Measurements from ENCODE around the gene PRRG4. TPM values are rescaled to one million over a fixed set of nuclear protein-coding genes. Genes with fewer than 3 reads are reported as not detected.

PRRG4 gene
- under 0.01 and 0.15 TPM in 2 replicates for total RNA-seq

GRCh38 chr11:32829680-32830412, at the start of gene PRRG4:
Gene PRRG4 (plus strand): TSS chr11:32829927. CDS start chr11:32830530, 603 bp downstream.

GRCh38 chr11:32794439-32794838, 35.3 kb upstream of the PRRG4 start, which contains the start of gene CCDC73:
Gene CCDC73 (minus strand): TSS chr11:32794662. CDS start chr11:32760243, 34,419 bp downstream.

GRCh38 chr11:32892355-32893092, 62.8 kb downstream of the PRRG4 start, which contains the start of gene QSER1:
Gene QSER1 (plus strand): TSS chr11:32892811. CDS start chr11:32893126, 315 bp downstream.

Other genes starting within 250 kb of the PRRG4 start
- 438 and 616 TPM in 2 replicates for gene EIF3M, start 246.1 kb upstream of the PRRG4 start, total RNA-seq
- not detected in 2 replicates for gene CCDC73, start 35.3 kb upstream of the PRRG4 start, total RNA-seq
- gene QSER1, start 62.9 kb downstream of the PRRG4 start, total RNA-seq = 18.7 and 24.9 TPM in 2 replicates
- 4.3 and 7.6 TPM in 2 replicates for gene DEPDC7, start 186.0 kb downstream of the PRRG4 start, total RNA-seq
- 22.5 and 28.9 TPM in 2 replicates for gene TCP11L1, start 209.6 kb downstream of the PRRG4 start, total RNA-seq